MM.1S (cell line): ENCODE measurements around the gene CAPZA1.

Source experiments
- DNase-seq: peaks from one replicate; pipeline ENCODE4 v3.0.0-alpha.2; 2015
- H2AFZ ChIP-seq: fragments of 300-600 bp; sonication (generic); 2 replicates; pipeline ENCODE4 v1.6.0; 2016; ENCODE audit warnings: antibody characterized with exemption, low read length
- H3F3A ChIP-seq: fragments of 300-600 bp; sonication (generic); 2 replicates; pipeline ENCODE4 v1.6.1; 2016; ENCODE audit warnings: mild to moderate bottlenecking, antibody characterized with exemption, low read length, moderate library complexity, mixed read lengths; ENCODE audit not compliant: insufficient read depth
- H3K27ac ChIP-seq: fragments of 300-600 bp; sonication (generic); 2 replicates; pipeline ENCODE4 v1.5.1; 2016; ENCODE audit warnings: mild to moderate bottlenecking, low read length
- H3K27me3 ChIP-seq: fragments of 300-600 bp; sonication (generic); replicated peaks from 2 replicates; pipeline ENCODE4 v1.6.0; 2016; ENCODE audit warnings: low read length; ENCODE audit not compliant: insufficient read depth
- H3K36me3 ChIP-seq: fragments of 300-600 bp; sonication (generic); replicated peaks from 2 replicates; pipeline ENCODE4 v1.6.1; 2016; ENCODE audit warnings: mild to moderate bottlenecking, low read length, mixed read lengths; ENCODE audit not compliant: insufficient read depth
- H3K4me1 ChIP-seq: fragments of 300-600 bp; sonication (generic); 2 replicates; pipeline ENCODE4 v1.6.1; 2016; ENCODE audit warnings: low read length, mixed read lengths
- H3K4me2 ChIP-seq: fragments of 300-600 bp; sonication (generic); 2 replicates; pipeline ENCODE4 v1.6.0; 2016; ENCODE audit warnings: low read depth, low read length
- H3K4me3 ChIP-seq: fragments of 300-600 bp; sonication (generic); 2 replicates; pipeline ENCODE4 v1.5.1; 2016; ENCODE audit warnings: low read length, mixed read lengths
- H3K79me2 ChIP-seq: fragments of 300-600 bp; sonication (generic); 2 replicates; pipeline ENCODE4 v1.6.1; 2016; ENCODE audit warnings: mixed run types, low read length, mixed read lengths
- H3K9ac ChIP-seq: fragments of 300-600 bp; sonication (generic); 2 replicates; pipeline ENCODE4 v1.6.1; 2016; ENCODE audit warnings: low read length, mixed read lengths
- H3K9me2 ChIP-seq: fragments of 300-600 bp; sonication (generic); replicated peaks from 2 replicates; pipeline ENCODE4 v1.6.1; 2016; ENCODE audit warnings: mild to moderate bottlenecking, low read length, mixed read lengths; ENCODE audit not compliant: insufficient read depth
- H3K9me3 ChIP-seq: fragments of 300-600 bp; sonication (generic); replicated peaks from 2 replicates; pipeline ENCODE4 v1.6.1; 2016; ENCODE audit warnings: mild to moderate bottlenecking, low read length, mixed read lengths; ENCODE audit not compliant: insufficient read depth
- H4K20me1 ChIP-seq: fragments of 300-600 bp; sonication (generic); 2 replicates; pipeline ENCODE4 v1.6.1; 2016; ENCODE audit warnings: mild to moderate bottlenecking, low read length, moderate library complexity, mixed read lengths; ENCODE audit not compliant: insufficient read depth
- CTCF ChIP-seq: fragments of 300-600 bp; sonication (generic); IDR thresholded peaks from 2 replicates; pipeline ENCODE4 v1.5.1; 2016; ENCODE audit warnings: antibody characterized with exemption, low read length, mixed read lengths
- EZH2 ChIP-seq: fragments of 300-600 bp; sonication (generic); optimal IDR thresholded peaks from 2 replicates; pipeline ENCODE3; 2017; ENCODE audit warnings: low read depth, mild to moderate bottlenecking, antibody characterized with exemption, low read length, mixed read lengths
- EZH2phosphoT487 ChIP-seq: fragments of 300-600 bp; sonication (generic); IDR thresholded peaks from 2 replicates; pipeline ENCODE4 v1.6.1; 2018; ENCODE audit warnings: antibody characterized with exemption, low read length

The CAPZA1 gene

GRCh38 chr1:112686835-112687234 lies 67.2 kb downstream of the CAPZA1 start:
- H3F3A ChIP-seq, result no peaks in the 10 kb centered on the region
- H3K4me3 ChIP-seq, result no peak overlapping the region
- no peak overlapping the region for H3K9ac ChIP-seq
- H4K20me1 ChIP-seq, result no peaks in the 10 kb centered on the region
- no peak for DNase-seq
- no peak overlapping the region for H3K27ac ChIP-seq
- no peaks in the 10 kb centered on the region for H3K9me3 ChIP-seq
- no peak overlapping the region for H2AFZ ChIP-seq
- no peaks in the 10 kb centered on the region for H3K27me3 ChIP-seq
- no peaks in the 10 kb centered on the region for H3K79me2 ChIP-seq
- TF ChIP-seq EZH2 (no peak), EZH2phosphoT487 (no peak), CTCF (no peak)
- H3K36me3 ChIP-seq, result no peaks in the 10 kb centered on the region
- H3K9me2 ChIP-seq, result no peaks in the 10 kb centered on the region
- no peak overlapping the region for H3K4me2 ChIP-seq
- no peaks in the 10 kb centered on the region for H3K4me1 ChIP-seq

GRCh38 chr1:112687361-112687760 lies 67.7 kb downstream of the CAPZA1 start:
- H3K27me3 ChIP-seq, result no peaks in the 10 kb centered on the region
- no peaks in the 10 kb centered on the region for H3K9me3 ChIP-seq
- no peaks in the 10 kb centered on the region for H3K79me2 ChIP-seq
- no peak overlapping the region for H3K4me3 ChIP-seq
- H4K20me1 ChIP-seq, result no peaks in the 10 kb centered on the region
- no peaks in the 10 kb centered on the region for H3K4me1 ChIP-seq
- H3K27ac ChIP-seq, result no peak overlapping the region
- H3K9me2 ChIP-seq, result no peaks in the 10 kb centered on the region
- H3K4me2 ChIP-seq, result no peak overlapping the region
- no peaks in the 10 kb centered on the region for H3F3A ChIP-seq
- no peak overlapping the region for H2AFZ ChIP-seq
- no peak for TF ChIP-seq EZH2
- no peak for TF ChIP-seq CTCF
- TF ChIP-seq EZH2phosphoT487, result no peak
- DNase-seq, result no peak
- H3K36me3 ChIP-seq, result no peaks in the 10 kb centered on the region
- H3K9ac ChIP-seq, result no peak overlapping the region

- Histone ChIP-seq H4K20me1 (no peaks in the 10 kb centered on the region), H3K4me1 (no peaks in the 10 kb centered on the region), H3K4me3 (no peak overlapping the region), H3K79me2 (no peaks in the 10 kb centered on the region), H3K9me3 (no peaks in the 10 kb centered on the region), H3K27me3 (no peaks in the 10 kb centered on the region), H3K27ac (no peak overlapping the region), H3K9me2 (no peaks in the 10 kb centered on the region), H3F3A (no peaks in the 10 kb centered on the region), H3K36me3 (no peaks in the 10 kb centered on the region), H3K9ac (no peak overlapping the region), H3K4me2 (no peak overlapping the region), H2AFZ (no peak overlapping the region)
- TF ChIP-seq EZH2phosphoT487 (no peak), EZH2 (no peak), CTCF (no peak)
- no peak for DNase-seq
Measured at GRCh38 chr1:112687785-112688496, 68.3 kb downstream of the CAPZA1 start.
